HCT116 (cell line): ENCODE data around the gene LRRFIP2. TPM values are rescaled to one million over a fixed set of nuclear protein-coding genes. Genes with fewer than 3 reads are reported as not detected.

Source experiments
- ATAC-seq: fragments of 200-7000 bp; cut with Tn5 transposase; 2 replicates; pipeline ENCODE4 v1.9.1; 2020; ENCODE audit warnings: mild to moderate bottlenecking, moderate library complexity
- BruUV-seq: library from RNA; stranded (reverse); fragments of 400-500 nt; replicated peaks from 2 replicates; lab custom pipeline; 2021; lab: Mats Ljungman, UMichigan
- CTCF ChIA-PET: fragments of 300-600 bp; sonication (Branson Sonifier 250); formaldehyde crosslinking; loops from one replicate; lab custom pipeline; 2021; ENCODE audit warnings: antibody characterized with exemption; lab: Charles Lee
- POLR2A ChIA-PET: fragments of 300-600, 350-600 bp; sonication (Branson Sonifier 250); formaldehyde crosslinking; loops from one replicate; lab custom pipeline; 2021; ENCODE audit warnings: antibody characterized with exemption; lab: Charles Lee
- RAD21 ChIA-PET, 2 experiments: fragments of 300-600 bp; sonication (Branson Sonifier 250); formaldehyde crosslinking; loops; one replicate each; lab custom pipeline; 2023; ENCODE audit warnings: low total read pairs in 2 of 2; ENCODE audit not compliant: uncharacterized antibody in 2 of 2, unreplicated experiment in 2 of 2, low non-redundant PET in 1 of 2; lab: Charles Lee
- DNase-seq: peaks from one replicate; pipeline ENCODE4 v3.0.0-alpha.2; 2010; ENCODE audit warnings: low read depth, low spot score
- H2AFZ ChIP-seq: fragments of 200-600 bp; shearing (Covaris generic), sonication (generic); 2 replicates; pipeline ENCODE4 v1.6.1; 2017; ENCODE audit warnings: low read depth, mixed run types, mixed read lengths, antibody characterized with exemption, low read length; ENCODE audit not compliant: poor library complexity, severe bottlenecking
- H3K27ac ChIP-seq: 2 replicates; pipeline ENCODE4 v1.5.1; 2012; ENCODE audit warnings: low read depth, low read length
- H3K27me3 ChIP-seq: fragments of 200-600 bp; sonication (generic); 2 replicates; pipeline ENCODE4 v1.6.1; 2016; ENCODE audit warnings: mixed run types, low read length, mixed read lengths; ENCODE audit not compliant: insufficient read depth
- H3K36me3 ChIP-seq, 2 experiments: fragments of 200-500 bp in 1 of 2; fragments of 200-600 bp in 1 of 2; sonication (Bioruptor generic) in 1 of 2; sonication (generic) in 1 of 2; 2 replicates each; pipeline versions ENCODE4 v1.5.1 to v1.6.1; 2014 to 2016; ENCODE audit warnings: low read length in 2 of 2, inconsistent platforms in 1 of 2, mixed read lengths in 1 of 2, mixed run types in 1 of 2; ENCODE audit not compliant: insufficient read depth in 2 of 2, control insufficient read depth in 1 of 2
- H3K4me1 ChIP-seq, 2 experiments: fragments of 200-600 bp in 1 of 2; sonication (generic) in 1 of 2; 2 replicates each; pipeline versions ENCODE4 v1.5.1 to v1.6.1; 2012 to 2017; ENCODE audit warnings: low read length in 2 of 2, inconsistent platforms in 1 of 2, mild to moderate bottlenecking in 1 of 2, mixed read lengths in 1 of 2, mixed run types in 1 of 2, moderate library complexity in 1 of 2; ENCODE audit not compliant: insufficient read depth in 2 of 2, control insufficient read depth in 1 of 2
- H3K4me2 ChIP-seq: fragments of 200-600 bp; sonication (generic); 2 replicates; pipeline ENCODE4 v1.6.1; 2017; ENCODE audit warnings: mixed run types, low read length, mixed read lengths
- H3K4me3 ChIP-seq, 2 experiments: fragments of 200-600 bp in 1 of 2; sonication (generic) in 1 of 2; replicated peaks in 1 of 2; 2 replicates each; pipeline ENCODE4 v1.5.1; 2011 to 2016; ENCODE audit warnings: low read length in 2 of 2, control low read depth in 1 of 2, low read depth in 1 of 2, mild to moderate bottlenecking in 1 of 2, mixed read lengths in 1 of 2, mixed run types in 1 of 2
- H3K79me2 ChIP-seq: fragments of 200-600 bp; sonication (generic); 2 replicates; pipeline ENCODE4 v1.6.1; 2017; ENCODE audit warnings: mild to moderate bottlenecking, mixed run types, low read length, moderate library complexity, mixed read lengths; ENCODE audit not compliant: insufficient read depth
- H3K9ac ChIP-seq: fragments of 200-600 bp; sonication (generic); 2 replicates; pipeline ENCODE4 v1.6.1; 2016; ENCODE audit warnings: low read length, mixed read lengths
- H3K9me2 ChIP-seq: fragments of 200-600 bp; sonication (generic), shearing (Covaris generic); 2 replicates; pipeline ENCODE4 v1.6.1; 2017; ENCODE audit warnings: mixed run types, mild to moderate bottlenecking, moderate library complexity; ENCODE audit not compliant: insufficient read depth
- H3K9me3 ChIP-seq, 2 experiments: fragments of 200-500 bp in 1 of 2; fragments of 200-600 bp in 1 of 2; sonication (Bioruptor generic) in 1 of 2; sonication (generic) in 1 of 2; 2 replicates each; pipeline ENCODE4 v1.6.1; 2014 to 2017; ENCODE audit warnings: low read length in 2 of 2, mixed read lengths in 2 of 2, inconsistent platforms in 1 of 2, low read depth in 1 of 2, mild to moderate bottlenecking in 1 of 2, mixed run types in 1 of 2, moderate library complexity in 1 of 2; ENCODE audit not compliant: control insufficient read depth in 1 of 2, insufficient read depth in 1 of 2
- H4K20me1 ChIP-seq: fragments of 200-600 bp; sonication (generic), shearing (Covaris generic); 2 replicates; pipeline ENCODE4 v1.6.1; 2017; ENCODE audit warnings: mixed run types, mild to moderate bottlenecking, moderate library complexity; ENCODE audit not compliant: insufficient read depth
- CBX3 ChIP-seq: IDR thresholded peaks from 2 replicates; pipeline ENCODE4 v1.6.1; 2012; ENCODE audit warnings: low read depth
- REST ChIP-seq: IDR thresholded peaks from 2 replicates; pipeline ENCODE4 v1.6.1; 2012; ENCODE audit warnings: low read depth
- TCF7L2 ChIP-seq: IDR thresholded peaks from 2 replicates; pipeline ENCODE4 v1.7.0; 2011; ENCODE audit warnings: borderline replicate concordance, inconsistent platforms; ENCODE audit not compliant: insufficient read depth, insufficient read length; ENCODE audit errors: extremely low read depth
- ZBTB33 ChIP-seq: IDR thresholded peaks from 2 replicates; pipeline ENCODE4 v1.6.1; 2011; ENCODE audit warnings: mild to moderate bottlenecking, low read length, moderate library complexity; ENCODE audit not compliant: insufficient replicate concordance; ENCODE audit errors: extremely low read depth
- ZFX ChIP-seq: fragments of 450-650 bp; IDR thresholded peaks from 2 replicates; pipeline ENCODE4 v1.6.1; 2017
- ZNF274 ChIP-seq: fragments of 200-500 bp; sonication (Bioruptor generic); IDR thresholded peaks from 2 replicates; pipeline ENCODE4 v1.6.1; 2014; ENCODE audit warnings: mild to moderate bottlenecking, low read depth, low read length, inconsistent platforms
- intact Hi-C: fragments of 100-400 bp; cut with micrococcal nuclease; formaldehyde crosslinking; loops from 2 replicates; pipeline ENCODE4 v1.10.0; 2022
- total RNA-seq: library from RNA; stranded (reverse); gene quantifications from one replicate; pipeline ENCODE4 v1.2.1, GENCODE V29; 2021; ENCODE audit not compliant: unreplicated experiment

LRRFIP2 gene
- total RNA-seq, 1 experiment from 2014 or later: 27.0 TPM

GRCh38 chr3:37032961-37033360 lies 141.4 kb downstream of the LRRFIP2 start:
- H2AFZ ChIP-seq: no peak overlapping the region
- no peaks in the 10 kb centered on the region for H3K27me3 ChIP-seq
- no peaks in the 10 kb centered on the region for H3K4me1 ChIP-seq
- ChIA-PET RAD21 (no interaction called here), CTCF (no interaction called here), POLR2A (no interaction called here)
- BruUV-seq: no TSS peak
- H3K4me3 ChIP-seq: no peak overlapping the region
- no peak overlapping the region for H3K4me2 ChIP-seq
- TF ChIP-seq CBX3: no peak
- no peak for TF ChIP-seq ZNF274
- no peak for TF ChIP-seq REST
- TF ChIP-seq ZFX: no peak
- no peak for TF ChIP-seq TCF7L2
- TF ChIP-seq ZBTB33: no peak
- no peaks in the 10 kb centered on the region for H3K9me2 ChIP-seq
- H3K36me3 ChIP-seq: peaks cover 14 to 51% of the 10 kb centered on the region in 2 experiments; a peak in 2 of 4 replicates
- H3K79me2 ChIP-seq: no peaks in the 10 kb centered on the region; the same call in 1 of the 2 replicates
- H3K9ac ChIP-seq: no peak overlapping the region
- H4K20me1 ChIP-seq: no peaks in the 10 kb centered on the region; the same call in 1 of the 2 replicates
- DNase-seq: no peak
- peaks cover 3 to 6% of the 10 kb centered on the region in 2 experiments; a peak in 3 of 4 replicates for H3K9me3 ChIP-seq
- H3K27ac ChIP-seq: no peak overlapping the region
- no peak for ATAC-seq
- intact Hi-C loops: no loop called here
